D721Med (cell line): ENCODE data around the gene EEF1AKMT1.
"Not testable (repeated sequence)": the region's sequence is repeated elsewhere in the genome, so short reads cannot be mapped to it uniquely, and the experiment has no call there.

ENCODE experiments used
- DNase-seq: peaks from one replicate; pipeline ENCODE4 v3.0.0; 2011; ENCODE audit warnings: low spot score; ENCODE audit not compliant: insufficient read length
- FAIRE-seq: peaks from 2 replicates; lab custom pipeline; 2011; peaks lifted over from hg19 to GRCh38; lab: Jason Lieb, UNC
- CTCF ChIP-seq: IDR thresholded peaks from 2 replicates; pipeline ENCODE4 v1.5.1; 2012; ENCODE audit warnings: mild to moderate bottlenecking, control low read depth; ENCODE audit not compliant: insufficient read depth; ENCODE audit errors: missing control alignments

Gene EEF1AKMT1

GRCh38 chr13:20684546-20684945, 89.2 kb downstream of the EEF1AKMT1 start:
- DNase-seq: no peak
- TF ChIP-seq CTCF: no peak
- no peak for FAIRE-seq

GRCh38 chr13:20684041-20684440, 89.7 kb downstream of the EEF1AKMT1 start:
- FAIRE-seq (no peak), DNase-seq (no peak)
- TF ChIP-seq CTCF: no peak

- no peak for TF ChIP-seq CTCF
- no peak for FAIRE-seq
- DNase-seq: no peak
Observed at GRCh38 chr13:20682061-20682460, 91.7 kb downstream of the EEF1AKMT1 start.

GRCh38 chr13:20681481-20681880, 92.3 kb downstream of the EEF1AKMT1 start:
- not testable (repeated sequence) for FAIRE-seq, DNase-seq

GRCh38 chr13:20680416-20681080, 93.2 kb downstream of the EEF1AKMT1 start:
- FAIRE-seq: no peak
- no peak for DNase-seq
- no peak for TF ChIP-seq CTCF

GRCh38 chr13:20679879-20680278, 93.9 kb downstream of the EEF1AKMT1 start:
- FAIRE-seq (no peak), DNase-seq (no peak)
- no peak for TF ChIP-seq CTCF
